Transverse colon (tissue), 4 donors: ENCODE data around the gene SCT. TPM values are rescaled to one million over a fixed set of nuclear protein-coding genes. Genes with fewer than 3 reads are reported as not detected.
A peak's percentile ranks its signal among the peaks of the same experiment; 100 is the strongest.

Experiments
- DNase-seq: peaks from one replicate; pipeline ENCODE4 v3.0.0-alpha.2; 2019
- H3K27ac ChIP-seq, 4 donors: fragments of 200-600 bp; sonication (generic); 2 replicates each; pipeline ENCODE4 v1.5.1; 2016 to 2018; ENCODE audit warnings: inconsistent platforms in 4 of 4
- H3K27me3 ChIP-seq: fragments of 200-600 bp; sonication (generic); 2 replicates; pipeline ENCODE4 v1.5.1; 2017; ENCODE audit warnings: inconsistent platforms
- H3K36me3 ChIP-seq, 4 donors: fragments of 200-600 bp; sonication (generic); 2 replicates each; pipeline ENCODE4 v1.5.1; 2017 to 2019; ENCODE audit warnings: inconsistent platforms in 4 of 4
- H3K4me1 ChIP-seq, 4 donors: fragments of 200-600 bp; sonication (generic); 2 replicates each; pipeline ENCODE4 v1.5.1; 2017 to 2020; ENCODE audit warnings: inconsistent platforms in 4 of 4
- H3K4me3 ChIP-seq, 4 donors: fragments of 200-600 bp; sonication (generic); 1 replicate in 1 of 4; 2 replicates in 3 of 4; pipeline versions ENCODE4 v1.5.1 to v1.6.1; 2017 to 2019; ENCODE audit warnings: inconsistent platforms in 4 of 4
- H3K9me3 ChIP-seq, 2 donors: fragments of 200-600 bp; sonication (generic); 2 replicates each; pipeline ENCODE4 v1.5.1; 2017 to 2019; ENCODE audit warnings: inconsistent platforms in 2 of 2
- CTCF ChIP-seq, 5 experiments: fragments of 200-600 bp in 3 of 5; fragments of 450-650 bp in 2 of 5; sonication (generic) in 3 of 5; IDR thresholded peaks; 1 replicate in 2 of 5; 2 replicates in 3 of 5; pipeline ENCODE4 v1.5.1; 2016 to 2017; ENCODE audit warnings: antibody characterized with exemption in 5 of 5, inconsistent platforms in 3 of 5, mild to moderate bottlenecking in 2 of 5, moderate library complexity in 1 of 5
- EP300 ChIP-seq: sonication (generic); formaldehyde crosslinking; IDR thresholded peaks from one replicate; pipeline ENCODE4 v1.6.1; 2017; ENCODE audit warnings: antibody characterized with exemption, low read depth
- POLR2A ChIP-seq: fragments of 450-650 bp; IDR thresholded peaks from one replicate; pipeline ENCODE4 v1.6.1; 2016; ENCODE audit warnings: antibody characterized with exemption, mild to moderate bottlenecking, moderate library complexity
- POLR2AphosphoS5 ChIP-seq, 3 donors: sonication (generic); formaldehyde crosslinking; IDR thresholded peaks; one replicate each; pipeline ENCODE4 v1.6.1; 2016; ENCODE audit warnings: antibody characterized with exemption in 3 of 3
- WGBS, 2 donors: methylation state at CpG; one replicate each; pipeline ENCODE4 v1.1.5; 2018; ENCODE audit warnings: low coverage in 1 of 2; 5-methylcytosine and 5-hydroxymethylcytosine counted together
- in situ Hi-C, 4 donors: fragments of 200-750 bp; cut with MboI; loops; one replicate each; pipeline versions ENCODE4 v1.15.0 to v1.15.1; 2017; ENCODE audit warnings: low sequenced_read_pairs in 3 of 4, low pct_ligation_motif_present in 1 of 4, low pct_unique_long_range_greater_than_20kb in 1 of 4
- intact Hi-C: fragments of 100-400 bp; cut with DNase I; formaldehyde crosslinking; loops from one replicate; pipeline ENCODE4 v1.15.1; 2023; ENCODE audit warnings: low total_unique reads
- total RNA-seq, 4 donors: library from RNA; depleted of rRNA; stranded (reverse); fragments of >200 nt; gene quantifications; one replicate each; pipeline ENCODE4 v1.1.0, GENCODE V29; 2016

SCT gene
- total RNA-seq, 4 donors from 2014 or later: not detected

DNA sequence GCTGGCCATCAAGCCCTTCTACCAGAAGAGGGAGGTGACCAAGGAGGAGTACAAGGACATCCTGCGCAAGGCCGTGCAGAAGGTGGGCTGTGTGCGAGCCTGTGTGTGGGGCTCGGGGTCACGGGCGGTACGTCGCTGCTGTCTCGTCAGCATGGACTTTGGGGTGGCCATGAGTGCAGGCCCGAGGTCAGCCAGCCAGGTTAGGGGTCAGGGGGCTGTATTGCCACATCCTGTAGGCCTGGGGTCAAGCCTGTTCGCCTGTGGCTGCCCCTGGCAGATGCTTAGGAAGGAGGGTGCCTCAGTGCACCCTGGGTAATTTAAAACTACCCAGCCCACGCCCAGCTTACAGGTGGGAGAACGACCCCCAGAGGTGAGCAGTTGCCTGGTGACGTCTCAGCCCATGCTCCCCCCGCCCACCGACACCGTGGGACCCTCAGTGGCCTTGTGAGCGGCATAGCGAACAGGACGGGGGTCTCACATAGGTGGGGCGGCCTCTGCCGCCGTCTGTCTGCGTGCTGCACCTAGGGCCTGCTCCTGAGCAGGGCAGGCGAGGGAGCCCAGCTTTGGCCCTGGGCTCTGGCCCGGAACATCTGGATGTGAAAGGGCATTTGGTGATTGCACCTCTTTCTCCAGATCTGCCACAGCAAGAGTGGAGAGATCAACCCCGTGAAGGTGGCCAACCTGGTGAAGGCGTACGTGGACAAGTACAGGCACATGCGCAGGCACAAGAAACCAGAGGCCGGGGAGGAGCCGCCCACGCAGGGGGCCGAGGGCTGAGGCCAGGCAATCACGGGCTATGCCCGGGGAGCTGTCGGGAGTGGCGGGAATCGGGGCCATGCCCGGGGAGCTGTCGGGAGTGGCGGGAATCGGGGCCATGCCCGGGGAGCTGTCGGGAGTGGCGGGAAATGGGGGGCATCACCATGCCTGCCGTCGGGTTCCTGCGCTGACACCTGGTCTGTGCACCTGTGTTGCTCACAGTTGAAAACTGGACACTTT lies 15.7 kb downstream of the SCT start:
- no peak for TF ChIP-seq CTCF (IDR thresholded peaks at IDR 0.05)
- TF ChIP-seq EP300: no peak
- TF ChIP-seq POLR2A: no peak
- TF ChIP-seq POLR2AphosphoS5 (IDR thresholded peaks at IDR 0.05): no peak
- H3K9me3 ChIP-seq: no peaks in the 10 kb centered on the region
- H3K4me3 ChIP-seq: no peak overlapping the region
- peaks cover 0 to 46% (median 24%) of the 10 kb centered on the region in 4 donors for H3K36me3 ChIP-seq
- in situ Hi-C loops (no loop called here), intact Hi-C loops (no loop called here)
- H3K27ac ChIP-seq: peak overlapping the region; percentile 64 to 96 (median 88)
- 60 to 88% methylated on average over 1 to 47 of the region's 49 CpGs for WGBS, 2 donors
- no peak for DNase-seq
- H3K27me3 ChIP-seq: no peaks in the 10 kb centered on the region
- peaks cover 20 to 43% (median 34%) of the 10 kb centered on the region in 4 donors for H3K4me1 ChIP-seq

- no peaks in the 10 kb centered on the region for H3K9me3 ChIP-seq
- TF ChIP-seq POLR2AphosphoS5 (IDR thresholded peaks at IDR 0.05) (no peak), EP300 (no peak), POLR2A (no peak), CTCF (IDR thresholded peaks at IDR 0.05) (no peak)
- in situ Hi-C loops (no loop called here), intact Hi-C loops (no loop called here)
- peaks cover 20 to 38% (median 29%) of the 10 kb centered on the region in 4 donors for H3K4me1 ChIP-seq
- H3K27me3 ChIP-seq: no peaks in the 10 kb centered on the region
- peaks cover 0 to 56% (median 29%) of the 10 kb centered on the region in 4 donors for H3K36me3 ChIP-seq
- H3K27ac ChIP-seq: no peak overlapping the region
- H3K4me3 ChIP-seq: no peak overlapping the region
- no peak for DNase-seq
- WGBS, 2 donors: 94% methylated on average over 18 of the region's 18 CpGs; no CpG with 5 or more reads in 1 of the 2 donors
Measured at GRCh38 chr11:610146-610801, 16.7 kb downstream of the SCT start.

GRCh38 chr11:609341-609811 lies 17.6 kb downstream of the SCT start:
- no peak for DNase-seq
- Histone ChIP-seq H3K4me1 (peaks cover 11 to 29% (median 20%) of the 10 kb centered on the region in 4 donors), H3K27ac (no peak overlapping the region), H3K36me3 (peaks cover 0 to 63% (median 33%) of the 10 kb centered on the region in 4 donors), H3K4me3 (no peak overlapping the region), H3K27me3 (no peaks in the 10 kb centered on the region), H3K9me3 (no peaks in the 10 kb centered on the region)
- intact Hi-C loops (no loop called here), in situ Hi-C loops (no loop called here)
- 91 to 95% methylated on average over 4 to 15 of the region's 28 CpGs for WGBS, 2 donors
- no peak for TF ChIP-seq POLR2A
- no peak for TF ChIP-seq POLR2AphosphoS5 (IDR thresholded peaks at IDR 0.05)
- no peak for TF ChIP-seq CTCF (IDR thresholded peaks at IDR 0.05)
- no peak for TF ChIP-seq EP300

DNA sequence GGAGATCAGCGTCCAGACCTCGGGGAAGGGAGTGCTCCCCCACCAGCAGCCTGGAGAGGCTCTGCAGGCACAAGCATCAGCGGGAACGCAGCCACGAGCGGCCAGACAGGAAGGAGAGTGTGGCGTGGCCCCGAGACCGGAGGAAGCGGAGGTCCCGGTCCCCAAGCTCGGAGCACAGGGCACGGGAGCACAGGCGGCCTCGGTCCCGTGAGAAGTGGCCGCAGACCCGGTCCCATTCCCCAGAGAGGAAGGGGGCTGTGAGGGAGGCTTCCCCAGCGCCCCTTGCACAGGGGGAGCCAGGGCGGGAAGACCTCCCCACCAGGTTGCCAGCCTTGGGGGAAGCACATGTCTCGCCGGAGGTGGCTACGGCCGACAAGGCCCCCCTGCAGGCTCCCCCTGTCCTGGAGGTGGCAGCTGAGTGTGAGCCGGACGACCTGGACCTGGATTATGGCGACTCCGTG lies 18.2 kb downstream of the SCT start:
- DNase-seq: no peak
- no peak for TF ChIP-seq POLR2A
- TF ChIP-seq CTCF (IDR thresholded peaks at IDR 0.05): no peak
- TF ChIP-seq POLR2AphosphoS5 (IDR thresholded peaks at IDR 0.05): no peak
- TF ChIP-seq EP300: no peak
- H3K4me3 ChIP-seq: no peak overlapping the region
- intact Hi-C loops: no loop called here
- H3K4me1 ChIP-seq: peaks cover 6 to 24% (median 14%) of the 10 kb centered on the region in 4 donors
- in situ Hi-C loops: no loop called here
- no peak overlapping the region for H3K27ac ChIP-seq
- peaks cover 0 to 68% (median 36%) of the 10 kb centered on the region in 4 donors for H3K36me3 ChIP-seq
- H3K9me3 ChIP-seq: no peaks in the 10 kb centered on the region
- WGBS, 2 donors: 87 to 88% methylated on average over 14 to 28 of the region's 28 CpGs
- H3K27me3 ChIP-seq: no peaks in the 10 kb centered on the region
